ENCODE data around the gene BLTP2.
A peak's percentile ranks its signal among the peaks of the same experiment; 100 is the strongest.
"Not testable (repeated sequence)": the region's sequence is repeated elsewhere in the genome, so short reads cannot be mapped to it uniquely, and the experiment has no call there.

BLTP2 gene

DNA sequence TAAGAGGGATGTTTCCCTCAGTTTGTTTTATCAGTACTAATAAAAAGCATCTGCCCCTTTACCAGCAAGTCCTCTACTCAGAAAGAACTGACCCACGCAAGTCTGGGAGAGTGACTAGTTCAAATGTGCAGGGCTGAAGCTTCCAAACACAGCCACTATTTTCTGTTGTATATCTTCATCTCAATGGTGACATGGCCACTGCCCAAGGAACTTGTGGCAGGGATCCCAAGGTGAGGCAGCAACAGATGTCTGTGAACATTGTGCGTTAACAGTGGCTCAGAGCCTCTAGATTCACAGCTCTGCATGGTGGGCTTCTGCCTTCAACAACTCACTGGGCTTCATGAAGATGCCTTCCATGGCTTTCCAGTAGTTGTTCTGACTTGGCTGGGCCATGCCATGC is 3.7 kb upstream of the BLTP2 start:
- no peak overlapping the region for H3K4me3 ChIP-seq (ENCODE audit: low read depth, low read length)

DNA sequence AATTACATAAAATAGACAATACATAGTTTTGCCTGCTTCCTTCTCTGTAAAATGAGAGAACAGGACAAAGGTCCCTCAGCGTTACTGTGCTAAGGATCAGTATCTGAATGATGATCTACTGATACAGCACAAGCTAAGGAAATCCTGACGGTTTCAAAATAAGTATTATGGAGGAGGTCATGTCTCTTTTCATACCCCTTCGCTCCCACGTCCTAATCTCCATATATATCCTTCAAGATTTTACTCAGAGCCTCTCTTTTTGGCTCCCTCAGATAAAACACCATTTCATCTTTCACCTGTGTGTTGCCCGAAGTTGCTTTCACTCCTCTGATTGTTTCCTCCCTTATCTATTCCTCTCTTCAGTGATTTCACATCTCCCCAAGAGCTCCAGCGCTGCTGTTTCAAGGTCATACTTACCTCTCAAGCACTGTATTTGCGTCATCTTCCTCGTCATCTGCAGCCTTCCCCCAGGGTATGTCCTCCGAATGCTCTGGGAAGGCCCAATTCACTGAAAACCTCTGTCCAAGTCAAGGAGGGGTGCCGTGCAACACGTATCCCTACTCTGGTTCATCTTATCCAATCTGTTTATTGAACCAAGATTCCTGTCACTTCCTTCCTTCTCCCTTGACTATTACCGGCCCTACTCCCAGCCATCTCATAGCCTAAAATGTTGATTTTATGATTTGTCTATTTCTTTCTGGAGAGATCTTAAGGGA is 1.2 kb upstream of the BLTP2 start:
- H3K4me3 ChIP-seq (ENCODE audit: low read depth, low read length): no peak overlapping the region

DNA sequence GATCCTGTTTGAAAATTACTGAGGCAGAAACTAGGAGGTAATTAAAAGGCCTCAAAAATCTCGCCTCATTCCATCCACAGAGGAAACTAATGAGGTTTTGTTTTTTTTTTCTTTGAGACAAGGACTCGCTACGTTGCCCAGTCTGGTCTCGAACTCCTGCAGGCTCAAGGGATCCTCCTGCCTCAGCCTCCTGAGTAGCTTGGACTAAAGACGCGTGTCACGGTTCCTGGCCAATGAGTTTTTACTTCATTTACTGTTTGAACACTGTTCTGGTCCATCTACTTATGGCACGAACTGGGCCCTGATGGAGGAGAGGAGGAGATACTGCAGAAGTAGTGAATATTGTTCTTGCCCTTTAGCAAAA is 600 bp upstream of the BLTP2 start:
- H3K4me3 ChIP-seq (ENCODE audit: low read depth, low read length): peak overlapping the region; percentile 65

DNA sequence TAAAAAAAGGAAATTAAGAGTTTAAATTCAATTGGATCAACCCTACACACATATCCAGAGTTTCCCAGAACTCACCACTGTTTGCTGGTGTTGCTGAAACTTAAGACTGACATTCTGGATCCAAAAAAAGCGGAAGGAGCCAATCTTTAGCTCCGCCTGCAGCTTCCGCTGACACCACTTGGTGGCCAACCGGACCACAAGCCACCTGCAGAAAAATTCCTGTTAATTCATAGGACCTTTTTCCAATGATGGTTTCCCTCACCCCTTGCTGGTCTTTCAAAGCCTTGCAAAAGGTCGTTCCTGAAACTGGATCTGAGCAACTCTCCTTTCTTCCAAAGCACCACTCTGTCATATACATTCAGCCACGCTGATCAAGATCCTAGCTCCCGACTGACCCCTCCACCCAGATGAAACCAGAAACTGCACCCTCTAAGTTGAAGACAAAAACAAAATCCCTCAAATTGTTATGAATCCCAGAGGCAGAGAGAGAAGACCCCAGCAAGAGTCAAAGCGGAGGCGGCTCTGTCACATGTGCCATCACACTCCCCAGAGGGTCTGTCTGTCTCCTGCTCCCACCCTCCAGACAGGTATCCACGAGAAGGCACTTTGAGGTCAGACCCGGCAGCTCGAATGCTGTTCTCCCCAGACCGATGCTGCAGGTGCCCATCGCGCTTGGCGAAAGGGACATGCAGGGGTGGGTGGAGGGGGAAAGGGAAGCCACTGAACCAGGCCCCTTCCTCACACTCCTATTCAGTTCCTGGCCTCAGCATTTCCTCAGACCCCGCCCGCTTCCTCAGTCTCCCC is 773 bp downstream of the BLTP2 start:
- H3K4me3 ChIP-seq (ENCODE audit: low read depth, low read length): peak overlapping the region; percentile 97

DNA sequence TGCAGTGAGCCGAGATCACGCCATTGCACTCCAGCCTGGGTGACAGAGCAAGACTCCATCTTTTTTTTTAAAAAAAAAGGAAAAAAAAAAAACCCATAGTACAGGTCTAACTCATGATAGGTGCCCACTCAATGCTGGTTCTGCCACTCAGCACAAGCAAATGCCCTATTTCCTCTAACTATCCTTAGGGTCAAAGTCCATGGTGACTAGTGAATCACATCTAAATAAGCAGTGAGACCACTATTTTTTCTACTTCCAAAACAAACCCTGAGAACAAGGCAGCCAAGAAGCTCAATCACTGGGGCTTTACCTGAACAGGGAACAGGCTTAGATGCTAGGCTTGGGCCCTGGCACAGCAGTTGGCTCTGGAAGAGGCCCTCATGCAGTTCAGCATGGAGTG is 3.4 kb downstream of the BLTP2 start:
- H3K4me3 ChIP-seq (ENCODE audit: low read depth, low read length): no peak overlapping the region

DNA sequence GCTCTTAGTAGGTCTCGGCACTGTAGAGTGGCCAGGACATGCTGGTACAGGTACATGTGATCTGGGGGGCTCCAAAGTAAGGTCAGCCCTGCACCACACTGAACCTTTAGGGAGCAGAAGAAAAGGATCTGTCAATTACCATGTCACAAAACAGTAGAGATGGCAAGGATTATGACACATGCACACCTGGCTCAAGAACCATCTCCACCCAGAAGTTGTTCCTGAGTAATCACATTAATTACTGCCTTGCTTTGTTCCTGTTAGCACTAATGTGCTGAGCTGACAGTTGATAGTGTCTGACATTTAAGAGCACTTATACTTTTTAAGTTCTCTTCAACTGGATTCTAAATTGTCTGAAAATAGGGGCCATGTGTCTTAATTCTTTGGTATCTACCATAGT is 9.5 kb downstream of the BLTP2 start:
- H3K4me3 ChIP-seq (ENCODE audit: low read depth, low read length): no peak overlapping the region

DNA sequence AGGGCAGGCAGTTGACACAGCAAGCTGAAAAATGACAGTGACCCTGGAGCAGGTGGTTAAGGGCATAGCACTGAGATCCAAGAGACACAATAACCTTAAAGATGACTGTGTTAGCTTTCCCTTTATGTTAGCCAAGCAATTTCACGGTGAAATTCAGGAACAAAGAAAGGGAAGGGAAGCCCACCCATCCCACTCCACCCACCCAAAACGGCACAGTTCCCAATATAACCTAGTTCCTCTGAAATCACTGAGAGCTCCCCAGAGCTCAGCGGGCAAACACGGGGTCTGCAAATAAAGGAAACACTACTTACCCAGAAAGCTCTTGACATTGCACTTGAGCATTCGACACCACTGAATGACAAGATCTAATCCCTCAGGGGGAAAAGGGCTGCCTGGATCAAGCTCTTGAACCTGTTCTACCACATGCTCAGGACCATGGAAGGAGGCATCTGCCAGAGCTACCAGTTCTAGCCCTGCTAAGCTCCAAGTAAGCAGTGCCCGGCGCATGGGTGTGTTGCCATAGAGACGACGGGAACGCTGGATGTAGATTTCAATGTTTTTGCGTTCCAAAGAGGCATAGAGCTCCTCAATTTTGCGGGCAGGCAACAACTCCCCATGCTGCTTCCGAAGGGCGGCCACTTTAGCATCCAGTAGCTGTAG is 10.6 kb downstream of the BLTP2 start:
- no peak overlapping the region for H3K4me3 ChIP-seq (ENCODE audit: low read depth, low read length)

DNA sequence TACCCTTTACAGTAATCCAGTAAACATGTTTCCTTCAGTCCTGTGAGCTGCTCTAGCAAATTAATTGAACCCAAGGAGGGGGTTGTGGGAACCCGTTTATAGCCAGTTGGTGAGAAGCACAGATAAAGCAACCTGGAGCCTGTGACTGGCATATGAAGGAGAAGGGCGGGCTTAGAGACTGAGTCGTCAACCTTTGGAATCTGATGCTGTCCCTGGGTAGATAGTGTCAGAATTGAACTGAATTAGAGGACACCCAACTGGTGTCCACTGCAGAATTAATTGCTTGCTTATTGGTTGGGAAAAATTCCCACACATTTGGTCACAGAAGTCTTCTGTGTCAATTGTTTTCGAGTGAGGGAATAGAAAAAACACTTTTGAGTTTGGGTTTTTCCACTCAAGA is 18.1 kb downstream of the BLTP2 start:
- H3K4me3 ChIP-seq (ENCODE audit: low read depth, low read length): no peak overlapping the region

DNA sequence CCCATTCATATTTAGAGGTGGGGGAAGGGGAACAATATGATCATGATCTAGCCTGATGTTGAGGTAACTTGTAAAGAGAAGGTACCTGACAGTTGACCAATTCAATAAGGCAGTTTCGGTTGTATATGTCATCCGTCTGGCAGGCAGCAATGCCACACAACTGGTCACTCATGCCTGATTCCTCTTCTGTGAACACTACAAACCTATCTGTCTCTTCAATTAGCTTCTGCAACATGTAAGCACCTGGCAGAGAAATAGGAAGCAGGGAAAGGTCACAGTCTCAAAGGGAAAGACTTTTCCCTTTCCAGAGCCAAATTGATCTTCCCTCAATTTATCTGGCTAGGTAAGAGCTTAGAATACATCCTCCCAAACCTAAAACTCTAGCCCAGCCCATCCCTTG is 20.8 kb downstream of the BLTP2 start:
- no peak overlapping the region for H3K4me3 ChIP-seq (ENCODE audit: low read depth, low read length)

DNA sequence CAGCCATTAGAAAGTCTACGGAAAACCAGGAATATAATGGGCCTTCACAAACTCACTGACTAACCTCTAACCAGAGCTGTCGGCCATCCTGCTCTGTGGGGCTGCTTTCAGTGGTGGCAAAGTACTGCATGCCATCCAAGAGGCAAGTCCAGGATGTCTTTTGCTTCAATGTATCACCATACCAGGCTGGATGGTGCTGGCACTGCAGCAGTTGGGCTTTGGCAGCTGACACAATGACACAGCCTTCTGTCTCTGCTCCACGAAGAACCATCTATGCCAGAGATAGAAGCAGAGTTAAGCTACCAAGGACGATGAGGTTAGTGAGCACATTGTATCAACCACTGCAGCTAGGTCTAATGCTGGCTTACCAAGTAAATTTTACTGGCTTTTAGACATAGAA is 21.3 kb downstream of the BLTP2 start:
- H3K4me3 ChIP-seq (ENCODE audit: low read depth, low read length): no peak overlapping the region

DNA sequence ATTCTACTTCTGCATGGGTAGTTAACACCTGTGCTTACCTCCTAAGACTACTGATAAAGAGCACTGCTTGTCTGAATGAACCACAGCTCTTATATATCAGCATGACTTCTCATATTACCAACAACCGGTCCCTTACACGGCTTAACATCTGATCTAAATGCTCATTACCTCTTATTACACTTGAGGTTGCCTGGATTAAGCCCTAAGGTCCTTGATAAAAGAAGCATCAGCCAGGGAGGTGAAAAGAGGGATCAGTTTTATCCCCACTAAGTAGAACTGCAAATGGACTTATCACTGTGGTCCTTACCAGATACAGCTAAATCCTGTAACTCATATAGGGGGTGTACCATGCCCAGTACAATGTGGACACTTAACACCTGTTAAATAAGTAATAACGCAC is 22.8 kb downstream of the BLTP2 start:
- no peak overlapping the region for H3K4me3 ChIP-seq (ENCODE audit: low read depth, low read length)

DNA sequence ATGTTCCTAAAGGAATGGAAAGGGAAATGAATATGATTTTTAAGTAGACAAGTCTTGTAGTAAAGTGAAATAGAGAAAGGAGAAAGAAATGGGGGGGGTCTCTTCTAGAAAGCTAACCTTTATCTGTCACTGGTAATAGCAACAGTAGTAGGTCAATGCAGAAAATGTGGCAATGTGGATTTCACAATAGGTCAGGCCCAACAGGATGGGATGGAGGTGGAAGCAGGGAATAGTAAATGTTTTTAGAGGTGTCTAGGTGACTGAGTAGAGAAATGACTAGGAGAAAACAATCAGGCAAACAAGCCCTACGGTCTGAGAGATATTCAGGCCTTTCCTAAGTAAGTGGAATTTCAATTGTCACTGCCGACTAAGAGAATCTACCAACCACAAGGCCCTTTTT is 24.9 kb downstream of the BLTP2 start:
- H3K4me3 ChIP-seq (ENCODE audit: low read depth, low read length): no peak overlapping the region

DNA sequence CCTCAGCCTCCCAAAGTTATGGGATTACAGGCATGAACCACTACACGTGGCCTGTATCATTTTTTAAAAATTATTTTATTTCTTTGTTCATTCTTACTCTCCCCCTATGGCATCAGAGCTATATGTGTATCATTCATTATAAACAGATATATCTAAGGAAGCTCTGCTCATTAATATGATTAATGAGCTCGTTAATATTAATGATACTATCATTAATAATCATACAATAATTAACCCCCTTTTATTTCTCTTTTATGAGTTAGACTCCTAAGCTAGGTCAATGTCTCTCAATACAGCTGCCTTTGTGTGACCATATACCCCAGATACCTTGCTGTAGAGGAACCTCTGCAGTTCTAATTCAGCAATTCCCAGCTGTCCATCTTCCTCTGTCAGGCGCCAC is 26.5 kb downstream of the BLTP2 start:
- H3K4me3 ChIP-seq (ENCODE audit: low read depth, low read length): no peak overlapping the region

DNA sequence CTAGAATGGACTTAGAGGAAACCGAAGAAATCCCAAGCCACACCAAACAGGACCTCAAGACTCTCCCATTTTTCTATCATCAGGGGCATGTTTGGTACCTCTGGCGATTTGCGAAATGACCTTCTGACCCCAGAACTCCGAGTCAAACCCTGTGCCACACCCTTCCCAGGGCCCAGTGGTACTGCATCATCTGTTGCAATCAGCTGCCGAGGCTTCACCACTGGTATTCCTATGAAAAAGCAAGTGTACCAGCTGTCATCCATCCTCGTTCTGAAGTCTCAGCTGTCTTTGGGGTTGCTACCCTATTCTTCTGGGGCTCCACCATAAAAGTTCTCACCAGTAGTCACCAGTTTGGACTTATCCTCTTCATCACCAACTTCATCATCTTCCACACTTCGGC is 28.7 kb downstream of the BLTP2 start:
- H3K4me3 ChIP-seq (ENCODE audit: low read depth, low read length): no peak overlapping the region

DNA sequence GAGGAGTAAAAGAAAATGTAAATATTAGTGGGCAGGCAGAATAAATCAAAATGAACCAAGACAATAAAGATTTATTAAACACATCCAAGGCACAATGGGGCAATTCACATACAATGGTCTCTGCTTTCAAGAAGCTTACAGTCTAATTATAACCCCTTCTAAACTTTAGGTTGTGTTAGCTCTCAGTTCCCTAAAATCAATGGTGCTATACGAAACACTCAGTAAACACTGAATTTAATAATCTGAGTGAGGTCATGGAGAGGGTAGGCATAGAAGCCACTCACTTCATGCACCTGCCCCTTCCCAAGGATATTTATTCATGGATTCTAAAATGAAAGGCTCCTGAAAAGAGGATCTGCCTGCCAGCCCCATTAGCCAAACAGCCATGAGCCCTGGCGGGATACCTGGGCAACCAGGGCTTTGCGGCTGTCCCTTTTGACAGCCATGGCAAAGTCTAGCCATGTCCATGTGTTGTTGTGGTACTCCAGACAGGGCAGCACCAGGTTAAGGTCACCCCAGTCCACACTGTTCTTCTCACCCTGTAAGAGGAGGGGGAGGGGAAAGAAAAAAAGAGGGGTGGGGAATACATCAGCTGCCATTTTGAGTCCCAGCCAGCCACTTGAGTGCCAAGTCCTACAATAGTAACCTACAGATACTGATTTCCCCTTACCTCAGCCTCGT is 29.6 kb downstream of the BLTP2 start:
- H3K4me3 ChIP-seq (ENCODE audit: low read depth, low read length): no peak overlapping the region

DNA sequence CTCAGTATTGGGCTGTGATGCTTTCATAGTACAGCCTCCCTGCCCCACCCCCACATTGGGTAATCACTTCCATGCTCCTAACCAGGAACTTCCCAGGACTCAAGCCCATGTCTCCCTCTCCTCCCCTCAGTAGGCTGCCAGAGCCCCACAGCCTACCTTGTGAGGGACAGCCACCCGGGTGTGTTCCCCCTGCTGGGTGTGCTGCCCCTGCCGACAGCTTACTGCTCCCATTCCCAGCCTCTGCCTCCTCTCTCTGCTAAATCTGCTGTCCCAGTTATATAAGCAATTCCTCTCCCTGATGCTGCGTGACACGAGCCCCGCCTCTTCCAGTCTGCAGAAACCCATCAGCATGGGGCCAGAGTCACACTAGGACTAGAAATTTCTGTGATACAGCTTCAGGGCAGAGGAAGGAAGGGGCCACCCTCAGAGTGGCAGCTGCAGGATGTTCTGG is 31.0 kb downstream of the BLTP2 start, which contains the start of gene RSKR:
Gene RSKR (minus strand): TSS at position 255 of the 451 bp plus-strand sequence. CDS start 24 bp downstream, at position 231.
- no peak within 1 kb of the TSS for H3K4me3 ChIP-seq (ENCODE audit: low read depth, low read length)

DNA sequence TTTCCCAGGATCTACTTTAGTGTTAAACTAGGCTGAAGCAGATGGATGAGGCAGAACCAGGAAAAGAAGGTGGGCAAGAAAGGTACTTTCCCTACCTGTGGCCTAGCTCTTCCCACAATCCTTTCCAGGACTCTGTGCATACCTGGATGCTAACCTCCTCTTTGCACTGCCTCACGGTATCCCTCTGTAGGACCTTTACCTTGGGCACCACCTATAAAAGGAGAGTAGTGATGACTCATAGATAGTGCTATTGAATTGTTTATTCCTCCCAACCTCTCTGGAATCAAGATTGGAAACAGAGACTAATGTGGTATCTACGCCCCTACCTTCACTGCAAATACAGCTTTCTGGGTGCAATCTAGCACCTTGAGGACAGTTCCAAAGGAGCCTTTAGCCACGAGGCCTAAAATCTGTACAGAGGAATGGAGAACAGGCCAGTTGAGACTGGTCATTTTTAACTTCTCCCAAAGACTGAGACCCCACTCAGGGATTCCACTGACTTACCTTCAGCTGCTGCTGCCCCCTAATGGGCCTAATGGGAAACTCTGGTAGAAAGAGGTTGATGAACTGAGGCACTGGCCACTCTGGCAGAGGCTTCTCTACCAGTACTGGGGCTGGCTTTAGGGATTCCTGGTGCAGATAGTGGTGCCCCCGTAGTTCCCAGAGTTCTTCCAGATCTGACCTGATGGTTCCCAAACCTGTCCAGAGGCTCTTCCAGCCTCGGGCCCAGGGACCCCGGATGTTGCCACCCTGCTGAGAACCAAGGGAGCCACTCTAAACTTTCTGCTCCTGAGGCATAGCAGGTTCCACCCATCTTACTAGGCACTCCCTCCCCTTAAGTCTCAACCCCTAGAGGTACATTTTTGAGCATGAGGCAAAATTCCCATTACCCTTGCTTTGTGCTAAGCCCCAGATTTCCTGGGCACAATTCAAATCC is 31.8 kb downstream of the BLTP2 start:
- H3K4me3 ChIP-seq (ENCODE audit: low read depth, low read length): no peak overlapping the region

DNA sequence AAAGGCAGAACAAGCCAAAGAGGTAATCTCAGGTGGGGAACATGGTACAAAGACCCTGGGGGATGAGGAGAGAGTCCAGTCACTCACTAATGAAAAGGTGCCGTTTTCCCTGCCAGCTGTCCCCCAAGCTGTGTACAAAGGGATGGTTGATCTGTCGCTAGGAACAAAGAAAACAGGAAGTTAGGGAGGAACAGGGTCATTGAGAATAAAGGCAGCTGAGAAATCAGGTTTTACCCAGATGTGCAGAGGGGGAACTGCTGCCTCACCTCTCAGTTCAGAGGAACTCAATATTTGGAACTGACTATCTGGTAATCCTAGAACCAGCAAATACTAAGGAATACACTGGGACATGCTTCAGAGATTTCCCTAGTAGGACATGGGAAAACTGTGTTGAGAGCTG is 32.4 kb downstream of the BLTP2 start:
- no peak overlapping the region for H3K4me3 ChIP-seq (ENCODE audit: low read depth, low read length)

DNA sequence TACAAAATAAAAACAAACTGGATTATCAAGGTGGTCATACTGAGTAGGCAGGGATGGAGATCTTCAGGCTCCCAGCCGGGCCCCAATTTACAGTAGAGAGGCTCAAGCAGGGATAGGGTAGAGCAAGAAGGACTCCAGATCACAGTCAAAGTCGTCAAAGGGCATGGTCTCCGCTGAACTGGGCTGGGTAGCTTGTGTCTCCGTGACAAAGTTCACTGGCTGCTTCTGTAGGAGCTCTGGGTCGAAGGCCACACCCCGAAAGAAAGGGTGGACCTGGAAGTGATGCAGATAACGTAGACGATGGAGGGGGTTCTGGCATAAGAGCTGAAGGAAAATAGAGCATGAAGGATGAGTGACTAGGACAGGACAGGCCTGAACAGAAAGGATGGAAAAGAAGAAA is 34.6 kb downstream of the BLTP2 start:
- H3K4me3 ChIP-seq (ENCODE audit: low read depth, low read length): no peak overlapping the region

DNA sequence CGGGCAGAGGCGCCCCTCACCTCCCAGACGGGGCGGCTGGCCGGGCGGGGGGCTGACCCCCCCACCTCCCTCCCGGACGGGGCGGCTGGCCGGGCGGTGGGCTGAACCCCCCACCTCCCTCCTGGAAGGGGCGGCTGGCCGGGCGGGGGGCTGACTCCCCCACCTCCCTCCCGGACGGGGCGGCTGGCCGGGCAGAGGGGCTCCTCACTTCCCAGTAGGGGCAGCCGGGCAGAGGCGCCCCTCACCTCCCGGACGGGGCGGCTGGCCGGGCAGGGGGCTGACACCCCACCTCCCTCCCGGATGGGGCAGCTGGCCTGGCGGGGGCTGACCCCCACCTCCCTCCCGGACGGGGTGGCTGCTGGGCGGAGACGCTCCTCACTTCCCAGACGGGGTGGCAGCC is 40.9 kb downstream of the BLTP2 start:
- H3K4me3 ChIP-seq (ENCODE audit: low read depth, low read length): not testable (repeated sequence)

All from iPS-11a (cell line).